ENCODE measurements around the gene C13orf46.

DNA sequence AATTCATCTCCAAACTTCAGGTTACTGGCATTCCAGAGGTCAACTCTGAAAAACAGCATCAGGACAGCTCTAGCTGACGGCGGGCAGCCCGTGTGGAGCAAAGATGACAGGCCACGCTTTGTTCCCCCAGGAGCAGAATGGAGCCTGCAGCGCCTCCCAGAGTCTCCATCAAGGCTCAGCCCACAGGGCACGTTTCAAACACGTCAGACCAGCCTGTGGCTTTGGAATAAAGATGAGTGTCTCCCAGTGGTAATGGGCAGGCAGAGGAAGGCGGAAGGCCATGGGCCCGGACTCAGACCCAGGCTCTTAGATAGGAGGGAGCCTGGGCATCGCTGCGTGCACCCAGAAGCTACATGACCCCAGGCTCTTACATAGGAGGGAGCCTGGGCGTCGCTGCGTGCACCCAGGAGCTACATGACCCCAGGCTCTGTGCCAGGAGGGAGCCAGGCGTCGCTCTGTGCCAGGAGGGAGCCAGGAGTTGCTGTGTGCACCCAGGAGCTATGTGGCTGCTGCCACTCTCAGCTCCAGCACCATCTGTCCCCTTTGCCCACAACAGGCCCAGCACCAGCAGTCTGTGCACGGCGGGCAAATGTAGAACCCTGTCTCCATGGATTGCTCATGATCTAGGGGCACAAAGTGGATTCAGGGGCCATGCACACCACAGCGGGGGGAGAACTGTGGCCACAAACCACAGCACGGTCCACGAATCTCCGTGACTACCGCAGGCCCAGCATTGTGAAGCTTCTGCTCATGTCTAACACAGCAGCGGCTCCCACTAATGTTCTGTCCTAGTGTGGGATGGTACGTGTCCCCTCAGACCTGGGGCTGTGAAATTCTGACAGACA lies 47.8 kb upstream of the C13orf46 start:
- TF ChIP-seq, protein P1, sequence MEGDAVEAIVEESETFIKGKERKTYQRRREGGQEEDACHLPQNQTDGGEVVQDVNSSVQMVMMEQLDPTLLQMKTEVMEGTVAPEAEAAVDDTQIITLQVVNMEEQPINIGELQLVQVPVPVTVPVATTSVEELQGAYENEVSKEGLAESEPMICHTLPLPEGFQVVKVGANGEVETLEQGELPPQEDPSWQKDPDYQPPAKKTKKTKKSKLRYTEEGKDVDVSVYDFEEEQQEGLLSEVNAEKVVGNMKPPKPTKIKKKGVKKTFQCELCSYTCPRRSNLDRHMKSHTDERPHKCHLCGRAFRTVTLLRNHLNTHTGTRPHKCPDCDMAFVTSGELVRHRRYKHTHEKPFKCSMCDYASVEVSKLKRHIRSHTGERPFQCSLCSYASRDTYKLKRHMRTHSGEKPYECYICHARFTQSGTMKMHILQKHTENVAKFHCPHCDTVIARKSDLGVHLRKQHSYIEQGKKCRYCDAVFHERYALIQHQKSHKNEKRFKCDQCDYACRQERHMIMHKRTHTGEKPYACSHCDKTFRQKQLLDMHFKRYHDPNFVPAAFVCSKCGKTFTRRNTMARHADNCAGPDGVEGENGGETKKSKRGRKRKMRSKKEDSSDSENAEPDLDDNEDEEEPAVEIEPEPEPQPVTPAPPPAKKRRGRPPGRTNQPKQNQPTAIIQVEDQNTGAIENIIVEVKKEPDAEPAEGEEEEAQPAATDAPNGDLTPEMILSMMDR (IDR thresholded peaks at IDR 0.05) = no peak
- TF ChIP-seq POLR2A (IDR thresholded peaks at IDR 0.05) = no peak
